Endodermal cell (in vitro differentiated cells): Measurements from ENCODE around the gene POU5F1. TPM values are rescaled to one million over a fixed set of nuclear protein-coding genes. Genes with fewer than 3 reads are reported as not detected.

Experiments
- DNase-seq: peaks from one replicate; pipeline ENCODE4 v3.0.0-alpha.2; 2017
- H3K27ac ChIP-seq: 2 replicates; pipeline ENCODE4 v1.5.1; 2013; ENCODE audit warnings: mild to moderate bottlenecking, low read depth, low read length, moderate library complexity
- H3K27me3 ChIP-seq: 2 replicates; pipeline ENCODE4 v1.6.1; 2013; ENCODE audit warnings: mild to moderate bottlenecking, low read length, moderate library complexity; ENCODE audit not compliant: insufficient read depth, control insufficient read depth, poor library complexity, severe bottlenecking
- H3K36me3 ChIP-seq: 2 replicates; pipeline ENCODE4 v1.7.0; 2013; ENCODE audit warnings: mild to moderate bottlenecking, low read length, moderate library complexity; ENCODE audit not compliant: control insufficient read depth, insufficient read depth
- H3K4me1 ChIP-seq: one replicate; pipeline ENCODE4 v1.7.0; 2013; ENCODE audit warnings: low read length; ENCODE audit not compliant: control insufficient read depth, insufficient read depth
- H3K4me3 ChIP-seq: 2 replicates; pipeline ENCODE4 v1.5.1; 2013; ENCODE audit warnings: mild to moderate bottlenecking, low read length, moderate library complexity
- H3K9ac ChIP-seq: 2 replicates; pipeline ENCODE4 v1.6.1; 2013; ENCODE audit warnings: mild to moderate bottlenecking, low read length, moderate library complexity; ENCODE audit not compliant: poor library complexity, severe bottlenecking; ENCODE audit errors: extremely low read depth
- H3K9me3 ChIP-seq: 2 replicates; pipeline ENCODE4 v1.6.1; 2013; ENCODE audit warnings: mild to moderate bottlenecking, low read length, moderate library complexity; ENCODE audit not compliant: control insufficient read depth
- H3K27ac Mint-ChIP-seq: 2 replicates; pipeline ENCODE4 v1.8.0; 2020; ENCODE audit warnings: mixed read lengths
- H3K27me3 Mint-ChIP-seq: 2 replicates; pipeline ENCODE4 v1.8.0; 2021; ENCODE audit warnings: mild to moderate bottlenecking, mixed read lengths; ENCODE audit not compliant: insufficient read depth
- H3K36me3 Mint-ChIP-seq: 2 replicates; pipeline ENCODE4 v1.8.0; 2020; ENCODE audit warnings: low read depth, mixed read lengths
- H3K4me1 Mint-ChIP-seq: 2 replicates; pipeline ENCODE4 v1.8.0; 2020; ENCODE audit warnings: mixed read lengths
- H3K4me3 Mint-ChIP-seq: 2 replicates; pipeline ENCODE4 v1.8.0; 2020; ENCODE audit warnings: mild to moderate bottlenecking, moderate library complexity, mixed read lengths
- H3K9me3 Mint-ChIP-seq: 2 replicates; pipeline ENCODE4 v1.8.0; 2020; ENCODE audit warnings: mild to moderate bottlenecking, mixed read lengths
- WGBS, 2 experiments: methylation state at CpG; one replicate each; pipeline versions ENCODE4 v1.1.5 to v1.1.7; 2013; ENCODE audit warnings: missing lambda C conversion rate in 2 of 2, mixed read lengths in 1 of 2; ENCODE audit not compliant: insufficient coverage in 1 of 2, insufficient read length in 1 of 2; 5-methylcytosine and 5-hydroxymethylcytosine counted together
- total RNA-seq, 2 donors: library from RNA; stranded (reverse); fragmentation: NEBNext Ultra II Directional in 1 of 2; extraction: Animal tissue kit (Norgen Biotek cat#: 25700) in 1 of 2; gene quantifications; 2 replicates in 1 of 2; 3 replicates in 1 of 2; pipeline ENCODE4 v1.2.1, GENCODE V29; 2021
- TF ChIP-seq, protein P1 (sequence below): fragments of 200-600 bp; sonication (generic); conservative IDR thresholded peaks from 2 replicates; pipeline ENCODE4 v1.5.0; 2021; ENCODE audit warnings: antibody characterized with exemption, mild to moderate bottlenecking

POU5F1 gene
- total RNA-seq, 2 donors from 2014 or later, result 106 to 687 TPM

DNA sequence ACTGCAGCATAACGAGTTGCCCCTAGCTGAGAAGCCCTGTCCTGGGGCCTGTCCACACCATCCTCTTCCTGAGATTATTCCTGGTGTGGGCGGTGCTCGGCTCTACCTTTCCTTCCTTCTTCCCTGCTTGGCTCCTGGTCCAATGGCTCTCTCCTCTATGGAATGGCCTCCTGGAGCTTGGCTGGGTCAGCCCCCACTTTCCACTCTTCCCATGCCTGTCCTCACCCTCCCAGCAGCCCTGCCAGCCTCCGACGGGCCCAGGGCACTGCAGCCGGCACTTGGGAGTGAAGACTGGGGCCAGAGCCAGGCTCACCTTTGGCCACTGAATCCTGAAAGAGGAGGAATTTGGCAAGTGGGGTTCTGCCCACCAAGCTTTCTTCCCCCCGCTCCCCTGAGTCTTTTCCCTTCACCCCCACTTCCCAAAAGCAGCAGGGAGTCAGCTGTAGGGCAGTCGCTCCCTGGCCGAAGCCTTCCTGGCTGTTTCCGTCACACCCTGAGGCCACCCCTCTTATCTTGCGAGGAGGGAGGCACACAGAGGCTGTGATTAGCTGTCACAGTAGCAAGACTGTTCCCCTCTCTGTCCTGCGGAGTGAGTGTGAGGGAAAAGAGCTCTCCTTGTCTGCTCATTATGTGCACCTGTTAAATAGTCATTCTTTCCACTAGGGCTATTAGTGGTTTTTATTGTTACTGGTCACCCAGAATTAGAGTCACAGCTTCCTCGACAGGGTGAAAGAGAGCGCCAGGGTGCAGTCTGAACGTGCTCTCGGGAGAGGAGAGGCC lies 43.9 kb downstream of the POU5F1 start:
- no peak overlapping the region for H3K27ac Mint-ChIP-seq
- H3K9me3 Mint-ChIP-seq, result no peaks in the 10 kb centered on the region
- H3K4me3 ChIP-seq, result no peak overlapping the region

DNA sequence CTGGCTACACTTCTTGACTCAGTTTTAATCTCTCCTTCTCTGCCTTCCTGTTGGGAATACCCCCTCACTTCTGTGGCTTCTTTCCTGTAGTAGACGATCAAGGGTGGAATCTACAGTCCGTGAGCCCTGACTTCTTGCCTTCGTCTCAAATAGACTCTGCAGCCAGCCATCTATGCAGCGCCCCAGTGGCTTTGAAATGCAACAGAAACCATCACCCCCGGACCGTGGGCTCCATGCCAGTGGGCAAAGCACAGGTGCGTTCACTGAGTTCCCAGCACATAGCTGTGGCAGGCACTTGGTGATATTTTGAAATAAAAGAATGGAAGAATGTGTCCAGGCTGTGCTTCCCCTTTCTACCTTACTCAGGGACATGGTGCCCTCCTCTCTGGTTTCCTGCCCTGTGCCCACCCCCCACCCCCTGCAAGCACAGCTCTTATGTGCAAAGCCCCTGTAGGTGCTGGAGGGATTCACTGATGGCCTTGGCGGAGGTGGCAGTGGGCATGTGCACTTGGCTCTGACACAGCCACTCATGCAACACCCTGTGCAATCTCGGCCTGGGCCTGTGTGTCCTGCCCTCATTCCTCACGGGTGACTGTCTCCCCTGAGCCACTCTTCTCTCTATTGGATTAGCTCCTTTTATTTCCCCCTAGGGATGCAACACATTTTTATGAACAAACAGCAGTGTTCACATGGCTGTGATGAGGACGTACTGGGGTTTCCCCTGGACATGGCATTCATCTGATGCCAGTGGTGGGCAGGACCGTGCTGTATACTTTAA lies 44.7 kb downstream of the POU5F1 start:
- no peak overlapping the region for H3K4me3 Mint-ChIP-seq
- no peaks in the 10 kb centered on the region for H3K36me3 ChIP-seq
- H3K4me1 ChIP-seq, result peaks cover 19% of the 10 kb centered on the region
- no peak for DNase-seq
- TF ChIP-seq, protein P1, sequence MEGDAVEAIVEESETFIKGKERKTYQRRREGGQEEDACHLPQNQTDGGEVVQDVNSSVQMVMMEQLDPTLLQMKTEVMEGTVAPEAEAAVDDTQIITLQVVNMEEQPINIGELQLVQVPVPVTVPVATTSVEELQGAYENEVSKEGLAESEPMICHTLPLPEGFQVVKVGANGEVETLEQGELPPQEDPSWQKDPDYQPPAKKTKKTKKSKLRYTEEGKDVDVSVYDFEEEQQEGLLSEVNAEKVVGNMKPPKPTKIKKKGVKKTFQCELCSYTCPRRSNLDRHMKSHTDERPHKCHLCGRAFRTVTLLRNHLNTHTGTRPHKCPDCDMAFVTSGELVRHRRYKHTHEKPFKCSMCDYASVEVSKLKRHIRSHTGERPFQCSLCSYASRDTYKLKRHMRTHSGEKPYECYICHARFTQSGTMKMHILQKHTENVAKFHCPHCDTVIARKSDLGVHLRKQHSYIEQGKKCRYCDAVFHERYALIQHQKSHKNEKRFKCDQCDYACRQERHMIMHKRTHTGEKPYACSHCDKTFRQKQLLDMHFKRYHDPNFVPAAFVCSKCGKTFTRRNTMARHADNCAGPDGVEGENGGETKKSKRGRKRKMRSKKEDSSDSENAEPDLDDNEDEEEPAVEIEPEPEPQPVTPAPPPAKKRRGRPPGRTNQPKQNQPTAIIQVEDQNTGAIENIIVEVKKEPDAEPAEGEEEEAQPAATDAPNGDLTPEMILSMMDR, result no peak
- peaks cover 4% of the 10 kb centered on the region for H3K27me3 Mint-ChIP-seq
- H3K27ac Mint-ChIP-seq, result no peak overlapping the region
- H3K9me3 ChIP-seq, result no peaks in the 10 kb centered on the region
- no peak overlapping the region for H3K4me3 ChIP-seq
- H3K27me3 ChIP-seq, result no peaks in the 10 kb centered on the region
- H3K27ac ChIP-seq, result no peak overlapping the region
- H3K36me3 Mint-ChIP-seq, result no peaks in the 10 kb centered on the region
- no peaks in the 10 kb centered on the region for H3K9me3 Mint-ChIP-seq
- H3K4me1 Mint-ChIP-seq, result peaks cover 42% of the 10 kb centered on the region
- 93 to 95% methylated on average over 10 to 12 of the region's 12 CpGs for WGBS, 2 experiments
- no peak overlapping the region for H3K9ac ChIP-seq

More for the DNA sequence above, 43.9 kb downstream of the POU5F1 start:
- WGBS, 2 experiments, result 81 to 85% methylated on average over 13 to 15 of the region's 16 CpGs
- Histone ChIP-seq H3K27ac (no peak overlapping the region), H3K9me3 (no peaks in the 10 kb centered on the region), H3K36me3 (no peaks in the 10 kb centered on the region), H3K4me1 (peaks cover 19% of the 10 kb centered on the region), H3K9ac (no peak overlapping the region), H3K27me3 (no peaks in the 10 kb centered on the region)
- peaks cover 43% of the 10 kb centered on the region for H3K4me1 Mint-ChIP-seq
- H3K4me3 Mint-ChIP-seq, result no peak overlapping the region
- DNase-seq, result peak; percentile 71
- H3K36me3 Mint-ChIP-seq, result no peaks in the 10 kb centered on the region
- peaks cover 4% of the 10 kb centered on the region for H3K27me3 Mint-ChIP-seq
- TF ChIP-seq, protein P1, result no peak

DNA sequence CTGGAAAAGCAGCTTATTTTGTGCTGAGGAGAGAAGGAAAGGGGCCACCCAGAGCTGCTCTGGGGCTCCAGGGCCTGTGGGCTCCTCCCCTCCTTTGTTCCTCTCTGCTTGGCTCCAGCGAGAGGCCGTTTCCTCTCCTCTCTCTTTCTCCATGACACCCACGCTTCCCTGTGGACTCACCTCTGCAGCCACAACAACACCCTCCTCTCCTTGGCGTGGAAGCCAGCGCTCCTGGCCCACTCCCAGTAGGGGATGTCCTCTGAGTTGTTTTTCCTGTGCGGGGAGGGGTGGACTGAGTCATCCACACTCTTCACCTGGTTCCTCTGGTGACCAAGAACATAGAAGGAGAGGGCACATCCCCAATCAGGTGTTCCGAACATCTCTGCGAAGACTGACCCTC lies 45.3 kb downstream of the POU5F1 start:
- peaks cover 4% of the 10 kb centered on the region for H3K27me3 Mint-ChIP-seq

More for the DNA sequence above, 45.3 kb downstream of the POU5F1 start:
- H3K4me3 ChIP-seq, result no peak overlapping the region
- Mint-ChIP-seq H3K4me3 (no peak overlapping the region), H3K27ac (peak overlapping the region; percentile 87), H3K4me1 (peaks cover 42% of the 10 kb centered on the region), H3K36me3 (no peaks in the 10 kb centered on the region), H3K9me3 (no peaks in the 10 kb centered on the region)
- no peaks in the 10 kb centered on the region for H3K9me3 ChIP-seq
- TF ChIP-seq, protein P1, result no peak
- no peak overlapping the region for H3K9ac ChIP-seq
- peak; percentile 67 for DNase-seq
- peaks cover 19% of the 10 kb centered on the region for H3K4me1 ChIP-seq
- H3K27me3 ChIP-seq, result no peaks in the 10 kb centered on the region
- no peak overlapping the region for H3K27ac ChIP-seq
- 72 to 95% methylated on average over 2 to 8 of the region's 8 CpGs for WGBS, 2 experiments
- no peaks in the 10 kb centered on the region for H3K36me3 ChIP-seq
